Thyroid gland (tissue), 4 donors: ENCODE data around the gene METAP2. TPM values are rescaled to one million over a fixed set of nuclear protein-coding genes. Genes with fewer than 3 reads are reported as not detected.
A peak's percentile ranks its signal among the peaks of the same experiment; 100 is the strongest.

Experiments used
- DNase-seq, 2 donors: peaks; one replicate each; pipeline ENCODE4 v3.0.0-alpha.2; 2019
- H3K27ac ChIP-seq, 3 donors: fragments of 200-600 bp; sonication (generic); 1 replicate in 2 of 3; 2 replicates in 1 of 3; pipeline ENCODE4 v1.5.1; 2016 to 2019; ENCODE audit warnings: mild to moderate bottlenecking in 1 of 3, moderate library complexity in 1 of 3
- H3K27me3 ChIP-seq: fragments of 200-600 bp; sonication (generic); one replicate; pipeline ENCODE4 v1.5.1; 2019
- H3K36me3 ChIP-seq, 2 donors: fragments of 200-600 bp; sonication (generic); one replicate each; pipeline ENCODE4 v1.5.1; 2016 to 2019
- H3K4me1 ChIP-seq, 2 donors: fragments of 200-600 bp; sonication (generic); one replicate each; pipeline ENCODE4 v1.5.1; 2017 to 2019
- H3K4me3 ChIP-seq, 3 donors: fragments of 200-600 bp; sonication (generic); replicated peaks in 1 of 3; 1 replicate in 2 of 3; 2 replicates in 1 of 3; pipeline ENCODE4 v1.5.1; 2016; ENCODE audit warnings: mild to moderate bottlenecking in 1 of 3
- H3K9me3 ChIP-seq: fragments of 200-600 bp; sonication (generic); one replicate; pipeline ENCODE4 v1.5.1; 2017
- POLR2A ChIP-seq, 2 donors: fragments of 450-650 bp; IDR thresholded peaks; one replicate each; pipeline ENCODE4 v1.6.1; 2017; ENCODE audit warnings: antibody characterized with exemption in 2 of 2, mild to moderate bottlenecking in 2 of 2, moderate library complexity in 1 of 2
- WGBS, 2 donors: methylation state at CpG; one replicate each; pipeline ENCODE4 v1.1.5; 2017; 5-methylcytosine and 5-hydroxymethylcytosine counted together
- intact Hi-C: fragments of 100-400 bp; cut with DNase I; formaldehyde crosslinking; loops from one replicate; pipeline ENCODE4 v1.15.1; 2023
- small RNA-seq: library from RNA; depleted of rRNA; stranded (forward); fragments of <200 nt; gene quantifications from one replicate; pipeline ENCODE3, GENCODE V24; 2016
- total RNA-seq, 4 donors: library from RNA; depleted of rRNA; stranded (reverse); fragments of >200 nt; gene quantifications; one replicate each; pipeline ENCODE4 v1.2.3, GENCODE V29; 2016
- TF ChIP-seq, protein P1 (sequence below), 6 experiments: fragments of 200-600 bp in 3 of 6; fragments of 450-650 bp in 3 of 6; sonication (generic) in 3 of 6; IDR thresholded peaks; one replicate each; pipeline ENCODE4 v1.5.1; 2016 to 2019; ENCODE audit warnings: antibody characterized with exemption in 6 of 6, mild to moderate bottlenecking in 2 of 6, inconsistent platforms in 1 of 6, moderate library complexity in 1 of 6

METAP2 gene
- total RNA-seq, 4 donors from 2014 or later, result 46.1 to 64.9 (median 54.9) TPM

DNA sequence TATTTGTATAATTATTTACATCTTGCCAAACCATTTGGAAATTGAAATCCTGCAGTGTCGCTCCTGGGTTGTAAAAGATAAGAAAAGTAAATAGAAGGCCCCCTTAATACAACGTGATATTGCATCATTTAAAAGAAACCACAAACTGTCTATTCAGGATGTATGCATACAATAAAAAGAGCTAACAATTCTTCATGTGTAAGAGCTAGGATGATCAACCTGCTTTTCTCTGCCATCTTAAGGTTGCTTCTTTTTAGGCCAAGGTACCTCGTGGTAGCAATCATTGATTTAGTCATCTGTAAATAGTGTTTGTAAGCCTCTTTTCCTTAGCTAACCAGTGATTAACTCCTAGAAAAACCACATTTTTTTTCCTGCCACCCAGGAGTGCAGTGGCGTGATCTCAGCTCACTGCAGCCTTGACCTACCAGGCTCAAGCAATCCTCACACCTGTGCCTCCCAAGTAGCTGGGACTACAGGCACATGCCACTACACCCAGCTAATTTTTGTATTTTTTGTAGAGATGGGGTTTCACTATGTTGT lies 80.7 kb downstream of the METAP2 start:
- Histone ChIP-seq H3K9me3 (no peaks in the 10 kb centered on the region), H3K36me3 (no peaks in the 10 kb centered on the region), H3K4me3 (no peak overlapping the region), H3K27ac (no peak overlapping the region), H3K4me1 (no peaks in the 10 kb centered on the region), H3K27me3 (no peaks in the 10 kb centered on the region)
- TF ChIP-seq, protein P1, sequence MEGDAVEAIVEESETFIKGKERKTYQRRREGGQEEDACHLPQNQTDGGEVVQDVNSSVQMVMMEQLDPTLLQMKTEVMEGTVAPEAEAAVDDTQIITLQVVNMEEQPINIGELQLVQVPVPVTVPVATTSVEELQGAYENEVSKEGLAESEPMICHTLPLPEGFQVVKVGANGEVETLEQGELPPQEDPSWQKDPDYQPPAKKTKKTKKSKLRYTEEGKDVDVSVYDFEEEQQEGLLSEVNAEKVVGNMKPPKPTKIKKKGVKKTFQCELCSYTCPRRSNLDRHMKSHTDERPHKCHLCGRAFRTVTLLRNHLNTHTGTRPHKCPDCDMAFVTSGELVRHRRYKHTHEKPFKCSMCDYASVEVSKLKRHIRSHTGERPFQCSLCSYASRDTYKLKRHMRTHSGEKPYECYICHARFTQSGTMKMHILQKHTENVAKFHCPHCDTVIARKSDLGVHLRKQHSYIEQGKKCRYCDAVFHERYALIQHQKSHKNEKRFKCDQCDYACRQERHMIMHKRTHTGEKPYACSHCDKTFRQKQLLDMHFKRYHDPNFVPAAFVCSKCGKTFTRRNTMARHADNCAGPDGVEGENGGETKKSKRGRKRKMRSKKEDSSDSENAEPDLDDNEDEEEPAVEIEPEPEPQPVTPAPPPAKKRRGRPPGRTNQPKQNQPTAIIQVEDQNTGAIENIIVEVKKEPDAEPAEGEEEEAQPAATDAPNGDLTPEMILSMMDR (IDR thresholded peaks at IDR 0.05), result no peak
- TF ChIP-seq POLR2A (IDR thresholded peaks at IDR 0.05), result no peak
- 51 to 56% methylated on average over 4 of the region's 4 CpGs for WGBS, 2 donors
- intact Hi-C loops, result no loop called here
- DNase-seq, result peak in 1 of 2 donors; percentile 13

DNA sequence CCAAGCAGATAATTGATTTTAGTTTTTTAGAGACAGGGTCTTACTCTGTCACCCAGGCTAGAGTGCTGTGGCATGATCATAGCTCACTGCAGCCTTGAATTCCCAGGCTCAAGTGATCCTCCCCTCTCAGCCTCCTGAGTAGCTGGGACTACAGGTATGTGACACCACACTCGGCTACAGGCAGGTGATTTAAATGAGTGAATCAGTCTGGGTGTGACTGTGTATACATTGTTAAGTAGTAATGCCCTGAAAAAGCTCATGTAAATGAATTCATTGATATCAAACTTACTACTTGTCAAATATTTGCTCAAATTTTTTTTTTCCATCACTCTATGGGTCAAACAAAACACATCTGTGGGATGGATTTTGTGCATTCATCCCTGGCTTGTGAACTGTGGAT lies 83.7 kb downstream of the METAP2 start:
- H3K27ac ChIP-seq, result no peak overlapping the region
- H3K36me3 ChIP-seq, result no peaks in the 10 kb centered on the region
- no peak overlapping the region for H3K4me3 ChIP-seq
- intact Hi-C loops, result no loop called here
- no peak for DNase-seq
- H3K27me3 ChIP-seq, result no peaks in the 10 kb centered on the region
- 75 to 80% methylated on average over 1 of the region's 1 CpG for WGBS, 2 donors
- no peaks in the 10 kb centered on the region for H3K4me1 ChIP-seq
- no peaks in the 10 kb centered on the region for H3K9me3 ChIP-seq
- TF ChIP-seq, protein P1 (IDR thresholded peaks at IDR 0.05), result no peak
- no peak for TF ChIP-seq POLR2A (IDR thresholded peaks at IDR 0.05)

Small RNAs within 50 kb of the gene (small RNA-seq; reads per million reads assigned to genes)
- gene RNU6-735P, result not detected

Other genes starting within 250 kb of the METAP2 start
- 1 to 10 TPM; 2.8 to 9.1 (median 6.3) TPM for gene USP44, start 77.3 kb downstream of the METAP2 start, total RNA-seq